Measurements from ENCODE around the gene OPN3.

The OPN3 gene

GRCh38 chr1:241586905-241587512 lies 53.2 kb downstream of the OPN3 start:
- no peak for DNase-seq

- DNase-seq: no peak
Measured at GRCh38 chr1:241582921-241583321, 57.2 kb downstream of the OPN3 start.

- DNase-seq: no peak
Measured at GRCh38 chr1:241579434-241579833, 60.7 kb downstream of the OPN3 start.

GRCh38 chr1:241574154-241574553 lies 66.0 kb downstream of the OPN3 start:
- DNase-seq: no peak

- no peak for DNase-seq
Measured at GRCh38 chr1:241569848-241570247, 70.3 kb downstream of the OPN3 start.

- DNase-seq: no peak
Measured at GRCh38 chr1:241560849-241561187, 79.4 kb downstream of the OPN3 start.

GRCh38 chr1:241560146-241560848 lies 79.9 kb downstream of the OPN3 start:
- DNase-seq: no peak

- no peak for DNase-seq
Measured at GRCh38 chr1:241557551-241558193, 82.5 kb downstream of the OPN3 start.

- DNase-seq: no peak
Measured at GRCh38 chr1:241557031-241557430, 83.1 kb downstream of the OPN3 start.

GRCh38 chr1:241555526-241555925 lies 84.6 kb downstream of the OPN3 start:
- DNase-seq: no peak

GRCh38 chr1:241553886-241554592 lies 86.1 kb downstream of the OPN3 start:
- no peak for DNase-seq

- DNase-seq: no peak
Measured at GRCh38 chr1:241551759-241552638, 88.2 kb downstream of the OPN3 start.

- no peak for DNase-seq
Measured at GRCh38 chr1:241550318-241550717, 89.9 kb downstream of the OPN3 start.

- no peak for DNase-seq
Measured at GRCh38 chr1:241548008-241548407, 92.2 kb downstream of the OPN3 start.
